ENCODE results near the gene ATP13A3.

Gene ATP13A3

GRCh38 chr3:194354315-194354714 is 132.5 kb downstream of the ATP13A3 start:
- POLR2A ChIA-PET, result no interaction called here

More at GRCh38 chr3:194354315-194354714, 132.5 kb downstream of the ATP13A3 start:
- no peak for DNase-seq (ENCODE audit: extremely low spot score)
- TF ChIP-seq, protein P1, sequence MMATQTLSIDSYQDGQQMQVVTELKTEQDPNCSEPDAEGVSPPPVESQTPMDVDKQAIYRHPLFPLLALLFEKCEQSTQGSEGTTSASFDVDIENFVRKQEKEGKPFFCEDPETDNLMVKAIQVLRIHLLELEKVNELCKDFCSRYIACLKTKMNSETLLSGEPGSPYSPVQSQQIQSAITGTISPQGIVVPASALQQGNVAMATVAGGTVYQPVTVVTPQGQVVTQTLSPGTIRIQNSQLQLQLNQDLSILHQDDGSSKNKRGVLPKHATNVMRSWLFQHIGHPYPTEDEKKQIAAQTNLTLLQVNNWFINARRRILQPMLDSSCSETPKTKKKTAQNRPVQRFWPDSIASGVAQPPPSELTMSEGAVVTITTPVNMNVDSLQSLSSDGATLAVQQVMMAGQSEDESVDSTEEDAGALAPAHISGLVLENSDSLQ (IDR thresholded peaks at IDR 0.05), result no peak
- TF ChIP-seq BHLHE40 (IDR thresholded peaks at IDR 0.05; ENCODE audit: borderline replicate concordance), result no peak
- CTCF ChIA-PET, result no interaction called here

Measured in HEK293T (cell line).